ENCODE data around the gene TXNDC2.
"Not testable (repeated sequence)": the region's sequence is repeated elsewhere in the genome, so short reads cannot be mapped to it uniquely, and the experiment has no call there.

The TXNDC2 gene

GRCh38 chr18:9907867-9908266 lies 22.1 kb downstream of the TXNDC2 start:
- Histone ChIP-seq H3K36me3 (ENCODE audit: control insufficient read depth, insufficient read depth, low read length) (no peaks in the 10 kb centered on the region), H3K4me1 (ENCODE audit: control insufficient read depth, insufficient read depth, low read length) (no peaks in the 10 kb centered on the region), H3K27me3 (ENCODE audit: control insufficient read depth, insufficient read depth, low read length) (peaks cover 2% of the 10 kb centered on the region), H3K4me3 (ENCODE audit: low read depth, low read length) (no peak overlapping the region), H3K9ac (ENCODE audit: low read depth, low read length) (no peak overlapping the region), H3K9me3 (ENCODE audit: control insufficient read depth, insufficient read depth, low read length) (no peaks in the 10 kb centered on the region)

GRCh38 chr18:9910071-9910470 lies 24.3 kb downstream of the TXNDC2 start:
- Histone ChIP-seq H3K27me3 (ENCODE audit: control insufficient read depth, insufficient read depth, low read length) (peaks cover 2% of the 10 kb centered on the region), H3K9ac (ENCODE audit: low read depth, low read length) (no peak overlapping the region), H3K36me3 (ENCODE audit: control insufficient read depth, insufficient read depth, low read length) (no peaks in the 10 kb centered on the region), H3K9me3 (ENCODE audit: control insufficient read depth, insufficient read depth, low read length) (no peaks in the 10 kb centered on the region), H3K4me3 (ENCODE audit: low read depth, low read length) (no peak overlapping the region), H3K4me1 (ENCODE audit: control insufficient read depth, insufficient read depth, low read length) (no peaks in the 10 kb centered on the region)

GRCh38 chr18:9910661-9911060 lies 24.9 kb downstream of the TXNDC2 start:
- no peak overlapping the region for H3K9ac ChIP-seq (ENCODE audit: low read depth, low read length)
- H3K36me3 ChIP-seq (ENCODE audit: control insufficient read depth, insufficient read depth, low read length) = no peaks in the 10 kb centered on the region
- H3K4me3 ChIP-seq (ENCODE audit: low read depth, low read length) = no peak overlapping the region
- H3K9me3 ChIP-seq (ENCODE audit: control insufficient read depth, insufficient read depth, low read length) = no peaks in the 10 kb centered on the region
- peaks cover 2% of the 10 kb centered on the region for H3K27me3 ChIP-seq (ENCODE audit: control insufficient read depth, insufficient read depth, low read length)
- H3K4me1 ChIP-seq (ENCODE audit: control insufficient read depth, insufficient read depth, low read length) = peaks cover 2% of the 10 kb centered on the region

GRCh38 chr18:9911226-9911625 lies 25.5 kb downstream of the TXNDC2 start:
- Histone ChIP-seq H3K4me1 (ENCODE audit: control insufficient read depth, insufficient read depth, low read length) (peaks cover 8% of the 10 kb centered on the region), H3K4me3 (ENCODE audit: low read depth, low read length) (no peak overlapping the region), H3K27me3 (ENCODE audit: control insufficient read depth, insufficient read depth, low read length) (peaks cover 2% of the 10 kb centered on the region), H3K9me3 (ENCODE audit: control insufficient read depth, insufficient read depth, low read length) (no peaks in the 10 kb centered on the region), H3K9ac (ENCODE audit: low read depth, low read length) (no peak overlapping the region), H3K36me3 (ENCODE audit: control insufficient read depth, insufficient read depth, low read length) (no peaks in the 10 kb centered on the region)

GRCh38 chr18:9912285-9912684 lies 26.5 kb downstream of the TXNDC2 start:
- H3K36me3 ChIP-seq (ENCODE audit: control insufficient read depth, insufficient read depth, low read length); H3K9ac ChIP-seq (ENCODE audit: low read depth, low read length); H3K27me3 ChIP-seq (ENCODE audit: control insufficient read depth, insufficient read depth, low read length); H3K4me3 ChIP-seq (ENCODE audit: low read depth, low read length); H3K9me3 ChIP-seq (ENCODE audit: control insufficient read depth, insufficient read depth, low read length): not testable (repeated sequence)
- H3K4me1 ChIP-seq (ENCODE audit: control insufficient read depth, insufficient read depth, low read length) = peaks cover 17% of the 10 kb centered on the region

- peak overlapping the region; percentile 77 for H3K4me3 ChIP-seq (ENCODE audit: low read depth, low read length)
- H3K4me1 ChIP-seq (ENCODE audit: control insufficient read depth, insufficient read depth, low read length) = peaks cover 20% of the 10 kb centered on the region
- peaks cover 2% of the 10 kb centered on the region for H3K27me3 ChIP-seq (ENCODE audit: control insufficient read depth, insufficient read depth, low read length)
- no peak overlapping the region for H3K9ac ChIP-seq (ENCODE audit: low read depth, low read length)
- no peaks in the 10 kb centered on the region for H3K36me3 ChIP-seq (ENCODE audit: control insufficient read depth, insufficient read depth, low read length)
- H3K9me3 ChIP-seq (ENCODE audit: control insufficient read depth, insufficient read depth, low read length) = no peaks in the 10 kb centered on the region
These were observed 27.4 kb downstream of the TXNDC2 start for GRCh38 chr18:9913151-9913525.

- Histone ChIP-seq H3K27me3 (ENCODE audit: control insufficient read depth, insufficient read depth, low read length) (peaks cover 2% of the 10 kb centered on the region), H3K4me1 (ENCODE audit: control insufficient read depth, insufficient read depth, low read length) (peaks cover 25% of the 10 kb centered on the region), H3K36me3 (ENCODE audit: control insufficient read depth, insufficient read depth, low read length) (no peaks in the 10 kb centered on the region), H3K9ac (ENCODE audit: low read depth, low read length) (peak within 1 kb of the TSS; percentile 79), H3K9me3 (ENCODE audit: control insufficient read depth, insufficient read depth, low read length) (no peaks in the 10 kb centered on the region), H3K4me3 (ENCODE audit: low read depth, low read length) (peak within 1 kb of the TSS; percentile 77)
These were observed 28.0 kb downstream of the TXNDC2 start, which contains the start of gene VAPA for GRCh38 chr18:9913526-9914333. Gene VAPA, plus strand, starts transcription at chr18:9914016. Its CDS starts 241 bp downstream, at chr18:9914257.

GRCh38 chr18:9914334-9914583 lies 28.5 kb downstream of the TXNDC2 start:
- peak overlapping the region; percentile 77 for H3K4me3 ChIP-seq (ENCODE audit: low read depth, low read length)
- H3K27me3 ChIP-seq (ENCODE audit: control insufficient read depth, insufficient read depth, low read length) = peaks cover 2% of the 10 kb centered on the region
- H3K36me3 ChIP-seq (ENCODE audit: control insufficient read depth, insufficient read depth, low read length) = no peaks in the 10 kb centered on the region
- peak overlapping the region; percentile 79 for H3K9ac ChIP-seq (ENCODE audit: low read depth, low read length)
- H3K9me3 ChIP-seq (ENCODE audit: control insufficient read depth, insufficient read depth, low read length) = no peaks in the 10 kb centered on the region
- peaks cover 26% of the 10 kb centered on the region for H3K4me1 ChIP-seq (ENCODE audit: control insufficient read depth, insufficient read depth, low read length)

GRCh38 chr18:9914584-9915290 lies 29.0 kb downstream of the TXNDC2 start:
- H3K27me3 ChIP-seq (ENCODE audit: control insufficient read depth, insufficient read depth, low read length) = peaks cover 2% of the 10 kb centered on the region
- H3K36me3 ChIP-seq (ENCODE audit: control insufficient read depth, insufficient read depth, low read length) = no peaks in the 10 kb centered on the region
- peak overlapping the region; percentile 54 for H3K9ac ChIP-seq (ENCODE audit: low read depth, low read length)
- H3K4me3 ChIP-seq (ENCODE audit: low read depth, low read length) = peak overlapping the region; percentile 77
- no peaks in the 10 kb centered on the region for H3K9me3 ChIP-seq (ENCODE audit: control insufficient read depth, insufficient read depth, low read length)
- H3K4me1 ChIP-seq (ENCODE audit: control insufficient read depth, insufficient read depth, low read length) = peaks cover 29% of the 10 kb centered on the region

GRCh38 chr18:9915291-9916076 lies 29.7 kb downstream of the TXNDC2 start:
- peak overlapping the region; percentile 77 for H3K4me3 ChIP-seq (ENCODE audit: low read depth, low read length)
- H3K9me3 ChIP-seq (ENCODE audit: control insufficient read depth, insufficient read depth, low read length) = no peaks in the 10 kb centered on the region
- peaks cover 2% of the 10 kb centered on the region for H3K27me3 ChIP-seq (ENCODE audit: control insufficient read depth, insufficient read depth, low read length)
- H3K36me3 ChIP-seq (ENCODE audit: control insufficient read depth, insufficient read depth, low read length) = no peaks in the 10 kb centered on the region
- H3K9ac ChIP-seq (ENCODE audit: low read depth, low read length) = peak overlapping the region; percentile 54
- peaks cover 30% of the 10 kb centered on the region for H3K4me1 ChIP-seq (ENCODE audit: control insufficient read depth, insufficient read depth, low read length)

GRCh38 chr18:9916077-9916639 lies 30.4 kb downstream of the TXNDC2 start:
- Histone ChIP-seq H3K4me1 (ENCODE audit: control insufficient read depth, insufficient read depth, low read length) (peaks cover 32% of the 10 kb centered on the region), H3K36me3 (ENCODE audit: control insufficient read depth, insufficient read depth, low read length) (no peaks in the 10 kb centered on the region), H3K27me3 (ENCODE audit: control insufficient read depth, insufficient read depth, low read length) (peaks cover 2% of the 10 kb centered on the region), H3K4me3 (ENCODE audit: low read depth, low read length) (peak overlapping the region; percentile 77), H3K9me3 (ENCODE audit: control insufficient read depth, insufficient read depth, low read length) (no peaks in the 10 kb centered on the region), H3K9ac (ENCODE audit: low read depth, low read length) (no peak overlapping the region)

Data from iPS-15b (cell line).